Thyroid gland (tissue), 4 donors: ENCODE measurements around the gene UBXN2A. TPM values are rescaled to one million over a fixed set of nuclear protein-coding genes. Genes with fewer than 3 reads are reported as not detected.
"Not testable (repeated sequence)": the region's sequence is repeated elsewhere in the genome, so short reads cannot be mapped to it uniquely, and the experiment has no call there.

Experiments used
- DNase-seq, 2 donors: peaks; one replicate each; pipeline ENCODE4 v3.0.0-alpha.2; 2019
- H3K27ac ChIP-seq, 3 donors: fragments of 200-600 bp; sonication (generic); 1 replicate in 2 of 3; 2 replicates in 1 of 3; pipeline ENCODE4 v1.5.1; 2016 to 2019; ENCODE audit warnings: mild to moderate bottlenecking in 1 of 3, moderate library complexity in 1 of 3
- H3K27me3 ChIP-seq: fragments of 200-600 bp; sonication (generic); one replicate; pipeline ENCODE4 v1.5.1; 2019
- H3K36me3 ChIP-seq, 2 donors: fragments of 200-600 bp; sonication (generic); one replicate each; pipeline ENCODE4 v1.5.1; 2016 to 2019
- H3K4me1 ChIP-seq, 2 donors: fragments of 200-600 bp; sonication (generic); one replicate each; pipeline ENCODE4 v1.5.1; 2017 to 2019
- H3K4me3 ChIP-seq, 3 donors: fragments of 200-600 bp; sonication (generic); replicated peaks in 1 of 3; 1 replicate in 2 of 3; 2 replicates in 1 of 3; pipeline ENCODE4 v1.5.1; 2016; ENCODE audit warnings: mild to moderate bottlenecking in 1 of 3
- H3K9me3 ChIP-seq: fragments of 200-600 bp; sonication (generic); one replicate; pipeline ENCODE4 v1.5.1; 2017
- POLR2A ChIP-seq, 2 donors: fragments of 450-650 bp; IDR thresholded peaks; one replicate each; pipeline ENCODE4 v1.6.1; 2017; ENCODE audit warnings: antibody characterized with exemption in 2 of 2, mild to moderate bottlenecking in 2 of 2, moderate library complexity in 1 of 2
- WGBS, 2 donors: methylation state at CpG; one replicate each; pipeline ENCODE4 v1.1.5; 2017; 5-methylcytosine and 5-hydroxymethylcytosine counted together
- intact Hi-C: fragments of 100-400 bp; cut with DNase I; formaldehyde crosslinking; loops from one replicate; pipeline ENCODE4 v1.15.1; 2023
- total RNA-seq, 4 donors: library from RNA; depleted of rRNA; stranded (reverse); fragments of >200 nt; gene quantifications; one replicate each; pipeline ENCODE4 v1.2.3, GENCODE V29; 2016
- TF ChIP-seq, protein P1 (sequence below), 6 experiments: fragments of 200-600 bp in 3 of 6; fragments of 450-650 bp in 3 of 6; sonication (generic) in 3 of 6; IDR thresholded peaks; one replicate each; pipeline ENCODE4 v1.5.1; 2016 to 2019; ENCODE audit warnings: antibody characterized with exemption in 6 of 6, mild to moderate bottlenecking in 2 of 6, inconsistent platforms in 1 of 6, moderate library complexity in 1 of 6

UBXN2A gene
- total RNA-seq, 4 donors from 2014 or later: 10.7 to 14.9 (median 13.7) TPM

- DNase-seq: no peak
- H3K4me1 ChIP-seq: no peaks in the 10 kb centered on the region
- intact Hi-C loops: no loop called here
- no peak overlapping the region for H3K4me3 ChIP-seq
- peaks cover 2 to 3% of the 10 kb centered on the region in 2 donors for H3K36me3 ChIP-seq
- 67 to 81% methylated on average over 8 to 10 of the region's 12 CpGs for WGBS, 2 donors
- H3K27ac ChIP-seq: no peak overlapping the region
- no peaks in the 10 kb centered on the region for H3K27me3 ChIP-seq
- no peaks in the 10 kb centered on the region for H3K9me3 ChIP-seq
- TF ChIP-seq, protein P1, sequence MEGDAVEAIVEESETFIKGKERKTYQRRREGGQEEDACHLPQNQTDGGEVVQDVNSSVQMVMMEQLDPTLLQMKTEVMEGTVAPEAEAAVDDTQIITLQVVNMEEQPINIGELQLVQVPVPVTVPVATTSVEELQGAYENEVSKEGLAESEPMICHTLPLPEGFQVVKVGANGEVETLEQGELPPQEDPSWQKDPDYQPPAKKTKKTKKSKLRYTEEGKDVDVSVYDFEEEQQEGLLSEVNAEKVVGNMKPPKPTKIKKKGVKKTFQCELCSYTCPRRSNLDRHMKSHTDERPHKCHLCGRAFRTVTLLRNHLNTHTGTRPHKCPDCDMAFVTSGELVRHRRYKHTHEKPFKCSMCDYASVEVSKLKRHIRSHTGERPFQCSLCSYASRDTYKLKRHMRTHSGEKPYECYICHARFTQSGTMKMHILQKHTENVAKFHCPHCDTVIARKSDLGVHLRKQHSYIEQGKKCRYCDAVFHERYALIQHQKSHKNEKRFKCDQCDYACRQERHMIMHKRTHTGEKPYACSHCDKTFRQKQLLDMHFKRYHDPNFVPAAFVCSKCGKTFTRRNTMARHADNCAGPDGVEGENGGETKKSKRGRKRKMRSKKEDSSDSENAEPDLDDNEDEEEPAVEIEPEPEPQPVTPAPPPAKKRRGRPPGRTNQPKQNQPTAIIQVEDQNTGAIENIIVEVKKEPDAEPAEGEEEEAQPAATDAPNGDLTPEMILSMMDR (IDR thresholded peaks at IDR 0.05): no peak
- TF ChIP-seq POLR2A (IDR thresholded peaks at IDR 0.05): no peak
These were observed 83.8 kb downstream of the UBXN2A start for GRCh38 chr2:24024018-24024417.

- no peak for DNase-seq
- intact Hi-C loops: no loop called here
- TF ChIP-seq POLR2A (IDR thresholded peaks at IDR 0.05): no peak
- TF ChIP-seq, protein P1 (IDR thresholded peaks at IDR 0.05): no peak
These were observed 84.9 kb downstream of the UBXN2A start for GRCh38 chr2:24024996-24025663.

DNA sequence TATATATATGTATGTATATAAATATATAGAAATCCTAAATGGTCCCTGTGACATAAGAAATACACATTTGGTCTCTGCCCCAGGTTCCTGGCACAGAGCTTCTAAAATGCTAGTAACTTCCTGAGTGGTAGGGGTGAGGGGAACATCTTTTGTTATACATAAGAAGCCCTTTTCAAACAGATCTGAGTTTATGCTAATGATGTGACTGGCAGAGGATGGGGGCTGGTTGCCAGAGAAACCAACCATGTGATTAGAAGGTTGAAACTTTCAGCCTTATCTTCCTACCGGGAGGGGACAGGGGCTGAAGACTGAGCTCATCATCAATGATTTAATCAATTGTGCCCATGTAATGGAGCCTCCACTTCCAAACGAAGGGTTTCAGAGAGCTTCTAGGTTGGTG, 86.0 kb downstream of the UBXN2A start:
- Histone ChIP-seq H3K4me1 (no peaks in the 10 kb centered on the region), H3K27ac (no peak overlapping the region), H3K9me3 (no peaks in the 10 kb centered on the region), H3K36me3 (peaks cover 10 to 20% of the 10 kb centered on the region in 2 donors), H3K4me3 (no peak overlapping the region), H3K27me3 (no peaks in the 10 kb centered on the region)
- 64 to 67% methylated on average over 2 of the region's 2 CpGs for WGBS, 2 donors
- DNase-seq: no peak
- no peak for TF ChIP-seq POLR2A (IDR thresholded peaks at IDR 0.05)
- TF ChIP-seq, protein P1 (IDR thresholded peaks at IDR 0.05): no peak
- intact Hi-C loops: no loop called here

More at GRCh38 chr2:24024996-24025663, 84.9 kb downstream of the UBXN2A start:
- 95 to 96% methylated on average over 17 of the region's 17 CpGs for WGBS, 2 donors
- no peaks in the 10 kb centered on the region for H3K9me3 ChIP-seq
- no peaks in the 10 kb centered on the region for H3K27me3 ChIP-seq
- peaks cover 3 to 12% of the 10 kb centered on the region in 2 donors for H3K36me3 ChIP-seq
- H3K4me1 ChIP-seq: no peaks in the 10 kb centered on the region
- H3K4me3 ChIP-seq: no peak overlapping the region
- H3K27ac ChIP-seq: no peak overlapping the region

GRCh38 chr2:24038786-24039499, 98.7 kb downstream of the UBXN2A start:
- H3K36me3 ChIP-seq: peaks cover 12 to 13% of the 10 kb centered on the region in 2 donors
- 93 to 95% methylated on average over 9 of the region's 9 CpGs for WGBS, 2 donors
- H3K9me3 ChIP-seq: no peaks in the 10 kb centered on the region
- no peak for TF ChIP-seq POLR2A (IDR thresholded peaks at IDR 0.05)
- TF ChIP-seq, protein P1 (IDR thresholded peaks at IDR 0.05): no peak
- no peak overlapping the region for H3K27ac ChIP-seq
- H3K27me3 ChIP-seq: no peaks in the 10 kb centered on the region
- intact Hi-C loops: no loop called here
- no peaks in the 10 kb centered on the region for H3K4me1 ChIP-seq
- no peak for DNase-seq
- no peak overlapping the region for H3K4me3 ChIP-seq

GRCh38 chr2:24040511-24040910, 100.2 kb downstream of the UBXN2A start:
- 92 to 97% methylated on average over 4 of the region's 4 CpGs for WGBS, 2 donors
- no peak for DNase-seq
- intact Hi-C loops: no loop called here
- Histone ChIP-seq H3K27ac (no peak overlapping the region), H3K4me3 (no peak overlapping the region), H3K9me3 (no peaks in the 10 kb centered on the region), H3K4me1 (no peaks in the 10 kb centered on the region), H3K36me3 (peaks cover 12 to 13% of the 10 kb centered on the region in 2 donors), H3K27me3 (no peaks in the 10 kb centered on the region)
- no peak for TF ChIP-seq POLR2A (IDR thresholded peaks at IDR 0.05)
- TF ChIP-seq, protein P1 (IDR thresholded peaks at IDR 0.05): no peak

GRCh38 chr2:24043133-24043532, 102.9 kb downstream of the UBXN2A start:
- H3K27ac ChIP-seq, H3K27me3 ChIP-seq, H3K4me3 ChIP-seq, intact Hi-C loops, DNase-seq, H3K9me3 ChIP-seq, H3K4me1 ChIP-seq: not testable (repeated sequence)
- 96 to 97% methylated on average over 6 of the region's 6 CpGs for WGBS, 2 donors
- peaks cover 8 to 12% of the 10 kb centered on the region in 2 donors for H3K36me3 ChIP-seq
